GM23338 (cell line): ENCODE data around the gene LRRFIP1. TPM values are rescaled to one million over a fixed set of nuclear protein-coding genes. Genes with fewer than 3 reads are reported as not detected.

Experiments
- ATAC-seq: fragments of 200-7000 bp; cut with Tn5 transposase; 3 replicates; pipeline ENCODE4 v1.9.1; 2020
- DNase-seq: peaks from one replicate; pipeline ENCODE4 v3.0.0-alpha.2; 2015; ENCODE audit warnings: low spot score
- H2AFZ ChIP-seq: fragments of 200-600 bp; sonication (generic); 2 replicates; pipeline ENCODE4 v1.8.0; 2016; ENCODE audit warnings: antibody characterized with exemption, mild to moderate bottlenecking, moderate library complexity
- H3F3A ChIP-seq: fragments of 200-600 bp; sonication (generic); replicated peaks from 2 replicates; pipeline ENCODE4 v1.8.0; 2017; ENCODE audit warnings: antibody characterized with exemption, mixed run types, low read depth
- H3K27ac ChIP-seq: fragments of 200-600 bp; sonication (generic); 2 replicates; pipeline ENCODE4 v1.6.1; 2016; ENCODE audit warnings: low read depth
- H3K27me3 ChIP-seq: fragments of 200-600 bp; sonication (generic); 2 replicates; pipeline ENCODE4 v1.8.0; 2016; ENCODE audit warnings: mild to moderate bottlenecking, mixed run types, moderate library complexity; ENCODE audit not compliant: insufficient read depth
- H3K36me3 ChIP-seq: fragments of 200-600 bp; sonication (generic); 2 replicates; pipeline ENCODE4 v1.8.0; 2016; ENCODE audit warnings: mild to moderate bottlenecking; ENCODE audit not compliant: insufficient read depth
- H3K4me1 ChIP-seq: fragments of 200-600 bp; sonication (generic); 2 replicates; pipeline ENCODE4 v1.8.0; 2016; ENCODE audit warnings: mild to moderate bottlenecking, moderate library complexity; ENCODE audit not compliant: insufficient read depth
- H3K4me2 ChIP-seq: fragments of 200-600 bp; sonication (generic); 2 replicates; pipeline ENCODE4 v1.7.1; 2017; ENCODE audit warnings: mixed run types
- H3K4me3 ChIP-seq: fragments of 200-600 bp; sonication (generic); 2 replicates; pipeline ENCODE4 v1.6.1; 2016; ENCODE audit warnings: mixed run types
- H3K79me2 ChIP-seq: fragments of 200-600 bp; sonication (generic); replicated peaks from 2 replicates; pipeline ENCODE4 v1.8.0; 2017; ENCODE audit warnings: mild to moderate bottlenecking; ENCODE audit not compliant: insufficient read depth
- H3K9me2 ChIP-seq: fragments of 200-600 bp; sonication (generic); 2 replicates; pipeline ENCODE4 v1.8.0; 2017; ENCODE audit not compliant: insufficient read depth
- H4K20me1 ChIP-seq: fragments of 200-600 bp; sonication (generic); replicated peaks from 2 replicates; pipeline ENCODE4 v1.8.0; 2017; ENCODE audit warnings: mild to moderate bottlenecking; ENCODE audit not compliant: insufficient read depth
- H3K27ac Mint-ChIP-seq: 2 replicates; pipeline ENCODE4 v1.8.0; 2020; ENCODE audit warnings: inconsistent platforms, mild to moderate bottlenecking, moderate library complexity, mixed read lengths
- H3K27me3 Mint-ChIP-seq: 3 replicates; pipeline ENCODE4 v1.8.0; 2022; ENCODE audit warnings: low read depth, mild to moderate bottlenecking, moderate library complexity, mixed read lengths, inconsistent platforms; ENCODE audit not compliant: insufficient read depth, poor library complexity
- H3K36me3 Mint-ChIP-seq: 3 replicates; pipeline ENCODE4 v1.8.0; 2021; ENCODE audit warnings: low read depth, mild to moderate bottlenecking, inconsistent platforms, moderate library complexity, mixed read lengths
- H3K4me1 Mint-ChIP-seq: 3 replicates; pipeline ENCODE4 v1.8.0; 2020; ENCODE audit warnings: mild to moderate bottlenecking, inconsistent platforms, mixed read lengths
- H3K4me3 Mint-ChIP-seq: 3 replicates; pipeline ENCODE4 v1.8.0; 2021; ENCODE audit warnings: moderate library complexity, mild to moderate bottlenecking, inconsistent platforms, mixed read lengths
- H3K9me3 Mint-ChIP-seq: 3 replicates; pipeline ENCODE4 v1.8.0; 2020; ENCODE audit warnings: moderate library complexity, mild to moderate bottlenecking, inconsistent platforms, mixed read lengths
- CREB1 ChIP-seq: fragments of 250-450 bp; sonication (Bioruptor Pico); IDR thresholded peaks from 2 replicates; pipeline ENCODE4 v1.5.0; 2020; ENCODE audit warnings: low read depth, mild to moderate bottlenecking, moderate library complexity
- CTCF ChIP-seq, 2 experiments: fragments of 200-600 bp in 1 of 2; sonication (generic) in 1 of 2; conservative IDR thresholded peaks; 2 replicates each; pipeline versions ENCODE4 v1.5.1 to v1.6.1; 2016 to 2017; ENCODE audit warnings: antibody characterized with exemption in 2 of 2, low read depth in 2 of 2, mild to moderate bottlenecking in 2 of 2, moderate library complexity in 1 of 2
- ETS1 ChIP-seq: IDR thresholded peaks from 2 replicates; pipeline ENCODE4 v1.6.1; 2016; ENCODE audit warnings: antibody characterized with exemption
- EZH2phosphoT487 ChIP-seq: fragments of 200-600 bp; sonication (generic); IDR thresholded peaks from one replicate; pipeline ENCODE4 v1.8.1; 2018; ENCODE audit warnings: antibody characterized with exemption; ENCODE audit not compliant: unreplicated experiment
- STAT1 ChIP-seq: IDR thresholded peaks from one replicate; pipeline ENCODE4 v1.6.1; 2016; ENCODE audit warnings: antibody characterized with exemption; ENCODE audit not compliant: unreplicated experiment
- ZNF331 ChIP-seq: fragments of 250-450 bp; sonication (Bioruptor Pico); IDR thresholded peaks from 2 replicates; pipeline ENCODE4 v1.5.0; 2020; ENCODE audit warnings: low read depth, mild to moderate bottlenecking, moderate library complexity
- polyA plus RNA-seq: library from polyadenylated mRNA; unstranded; fragments of >200 nt; fragmentation: Nextera tagmentation; extraction: Ambion mirVana; gene quantifications from 2 replicates; pipeline ENCODE4 v1.2.1, GENCODE V29; 2016
- total RNA-seq: library from RNA; depleted of rRNA; stranded (reverse); fragments of >200 nt; shearing (Covaris generic); gene quantifications from 2 replicates; pipeline ENCODE4 v1.2.3, GENCODE V29; 2014

The LRRFIP1 gene
- total and polyA plus RNA-seq, 2 experiments from 2014 or later, result 59.6 to 178 TPM

- no peak for DNase-seq
- Histone ChIP-seq H3K4me2 (no peak overlapping the region), H3K27ac (no peak overlapping the region), H3F3A (no peaks in the 10 kb centered on the region), H4K20me1 (no peaks in the 10 kb centered on the region; the same call in 1 of the 2 replicates), H3K4me3 (no peak overlapping the region), H3K4me1 (no peaks in the 10 kb centered on the region), H3K9me2 (no peaks in the 10 kb centered on the region; the same call in 1 of the 2 replicates), H3K36me3 (0 out of 2 replicates have a peak, but pooled peaks cover 3% of the 10 kb centered on the region), H3K79me2 (peaks cover 6% of the 10 kb centered on the region; the same call in 1 of the 2 replicates), H3K27me3 (no peaks in the 10 kb centered on the region), H2AFZ (no peak overlapping the region)
- ATAC-seq, result no peak
- no peak for TF ChIP-seq ETS1
- Mint-ChIP-seq H3K27me3 (peaks cover 1% of the 10 kb centered on the region), H3K4me1 (no peaks in the 10 kb centered on the region; the same call in 2 of the 3 replicates), H3K36me3 (peaks cover 29% of the 10 kb centered on the region), H3K4me3 (no peak overlapping the region), H3K9me3 (peaks cover 5% of the 10 kb centered on the region; the same call in 2 of the 3 replicates), H3K27ac (no peak overlapping the region)
Observed at GRCh38 chr2:237649541-237650454, 22.4 kb downstream of the LRRFIP1 start.

- ATAC-seq (no peak), DNase-seq (no peak)
- no peaks in the 10 kb centered on the region; the same call in 1 of the 2 replicates for H3K9me2 ChIP-seq
- no peaks in the 10 kb centered on the region for H3K4me1 ChIP-seq
- TF ChIP-seq CREB1 (CRISPR knock-in tag), result no peak
- no peak for TF ChIP-seq ETS1
- no peak for TF ChIP-seq EZH2phosphoT487
- Mint-ChIP-seq H3K4me3 (no peak overlapping the region), H3K4me1 (no peaks in the 10 kb centered on the region; the same call in 2 of the 3 replicates), H3K27me3 (peaks cover 1% of the 10 kb centered on the region), H3K27ac (no peak overlapping the region), H3K9me3 (peaks cover 5% of the 10 kb centered on the region; the same call in 2 of the 3 replicates), H3K36me3 (peaks cover 29% of the 10 kb centered on the region)
- no peaks in the 10 kb centered on the region for H3F3A ChIP-seq
- 0 out of 2 replicates have a peak, but pooled peaks cover 3% of the 10 kb centered on the region for H3K36me3 ChIP-seq
- H4K20me1 ChIP-seq, result no peaks in the 10 kb centered on the region; the same call in 1 of the 2 replicates
- H3K79me2 ChIP-seq, result peaks cover 6% of the 10 kb centered on the region; the same call in 1 of the 2 replicates
- H3K4me3 ChIP-seq, result no peak overlapping the region
- no peaks in the 10 kb centered on the region for H3K27me3 ChIP-seq
- H3K27ac ChIP-seq, result no peak overlapping the region
- no peak overlapping the region for H3K4me2 ChIP-seq
- H2AFZ ChIP-seq, result no peak overlapping the region
Observed at GRCh38 chr2:237650455-237650850, 23.1 kb downstream of the LRRFIP1 start.

GRCh38 chr2:237651761-237652160 lies 24.4 kb downstream of the LRRFIP1 start:
- Histone ChIP-seq H3K79me2 (peaks cover 6% of the 10 kb centered on the region; the same call in 1 of the 2 replicates), H2AFZ (no peak overlapping the region), H3K4me2 (no peak overlapping the region), H3K9me2 (no peaks in the 10 kb centered on the region; the same call in 1 of the 2 replicates), H3K27me3 (no peaks in the 10 kb centered on the region), H3K27ac (no peak overlapping the region), H3K36me3 (0 out of 2 replicates have a peak, but pooled peaks cover 3% of the 10 kb centered on the region), H3K4me3 (no peak overlapping the region), H4K20me1 (no peaks in the 10 kb centered on the region; the same call in 1 of the 2 replicates), H3K4me1 (no peaks in the 10 kb centered on the region), H3F3A (no peaks in the 10 kb centered on the region)
- Mint-ChIP-seq H3K36me3 (peaks cover 26% of the 10 kb centered on the region), H3K27me3 (peaks cover 1% of the 10 kb centered on the region), H3K27ac (no peak overlapping the region), H3K4me1 (no peaks in the 10 kb centered on the region; the same call in 2 of the 3 replicates), H3K9me3 (peaks cover 6% of the 10 kb centered on the region; the same call in 2 of the 3 replicates), H3K4me3 (no peak overlapping the region)
- ATAC-seq, result no peak
- TF ChIP-seq STAT1 (no peak), ZNF331 (no peak), CTCF (conservative IDR thresholded peaks at IDR 0.05; ENCODE audit: low read depth in 2 of 2) (peak; percentile 21 to 23; a peak in 2 of 4 replicates)
- DNase-seq, result no peak
